Right atrium auricular region (tissue), 2 donors: ENCODE results near the gene STK10. TPM values are rescaled to one million over a fixed set of nuclear protein-coding genes. Genes with fewer than 3 reads are reported as not detected.

Source experiments
- DNase-seq: peaks from one replicate; pipeline ENCODE4 v3.0.0-alpha.2; 2019; ENCODE audit warnings: low spot score
- H3K27ac ChIP-seq, 2 donors: fragments of 200-600 bp; sonication (generic); 1 replicate in 1 of 2; 2 replicates in 1 of 2; pipeline ENCODE4 v1.5.1; 2016 to 2019
- H3K27me3 ChIP-seq, 2 donors: fragments of 200-600 bp; sonication (generic); one replicate each; pipeline versions ENCODE4 v1.5.1 to v1.6.0; 2017 to 2019
- H3K36me3 ChIP-seq: fragments of 200-600 bp; sonication (generic); one replicate; pipeline ENCODE4 v1.5.1; 2016
- H3K4me1 ChIP-seq, 2 donors: fragments of 200-600 bp; sonication (generic); one replicate each; pipeline versions ENCODE4 v1.5.1 to v1.6.0; 2017 to 2019
- H3K4me3 ChIP-seq, 2 donors: fragments of 200-600 bp; sonication (generic); 1 replicate in 1 of 2; 2 replicates in 1 of 2; pipeline ENCODE4 v1.5.1; 2017 to 2019; ENCODE audit warnings: mild to moderate bottlenecking in 1 of 2, moderate library complexity in 1 of 2
- H3K9me3 ChIP-seq, 2 donors: fragments of 200-600 bp; sonication (generic); one replicate each; pipeline ENCODE4 v1.5.1; 2019
- total RNA-seq, 2 donors: library from RNA; depleted of rRNA; stranded (reverse); fragments of >200 nt; gene quantifications; one replicate each; pipeline ENCODE4 v1.1.0, GENCODE V29; 2016
- TF ChIP-seq, protein P1 (sequence below), 2 donors: fragments of 200-600 bp; sonication (generic); IDR thresholded peaks; one replicate each; pipeline ENCODE4 v1.5.1; 2019; ENCODE audit warnings: antibody characterized with exemption in 2 of 2

Gene STK10
- total RNA-seq, 2 donors from 2014 or later = 6.9 to 10.8 TPM

DNA sequence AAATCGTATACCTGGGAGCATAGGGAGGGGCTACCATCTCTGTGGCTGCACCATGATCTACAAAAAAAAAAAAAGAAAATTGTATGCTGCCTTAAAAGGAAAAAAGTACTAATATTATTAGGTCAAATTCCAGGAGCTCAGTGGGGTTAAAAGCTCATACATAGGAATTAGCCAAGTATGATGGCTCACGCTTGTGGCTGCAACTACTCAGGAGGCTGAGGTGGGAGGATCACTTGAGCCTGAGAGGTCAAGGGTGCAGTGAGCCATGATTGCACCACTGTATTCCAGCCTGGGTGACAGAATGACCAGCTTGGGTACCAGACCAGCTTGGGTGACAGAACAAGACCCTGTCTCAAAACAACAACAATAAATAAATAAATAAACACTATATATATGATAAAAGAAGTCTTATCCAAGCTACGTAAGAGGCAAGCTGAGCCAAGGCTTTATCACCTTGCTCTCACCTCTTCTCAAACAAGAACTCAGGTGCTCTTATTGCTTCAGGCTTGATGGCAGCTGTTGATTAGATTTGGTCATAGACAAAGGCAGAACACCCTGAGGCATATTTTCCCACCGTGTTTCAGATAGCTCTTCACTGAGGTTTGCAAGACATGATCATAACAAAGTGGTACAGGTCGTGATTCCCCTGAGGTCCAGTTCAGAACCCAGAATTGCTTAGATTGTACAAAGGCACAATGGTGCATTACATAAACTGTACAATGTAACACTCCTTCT, 178.3 kb downstream of the STK10 start:
- Histone ChIP-seq H3K4me1 (peaks cover 0 to 19% of the 10 kb centered on the region in 2 donors), H3K36me3 (no peaks in the 10 kb centered on the region), H3K9me3 (no peaks in the 10 kb centered on the region), H3K27ac (no peak overlapping the region), H3K27me3 (no peaks in the 10 kb centered on the region), H3K4me3 (no peak overlapping the region)
- TF ChIP-seq, protein P1, sequence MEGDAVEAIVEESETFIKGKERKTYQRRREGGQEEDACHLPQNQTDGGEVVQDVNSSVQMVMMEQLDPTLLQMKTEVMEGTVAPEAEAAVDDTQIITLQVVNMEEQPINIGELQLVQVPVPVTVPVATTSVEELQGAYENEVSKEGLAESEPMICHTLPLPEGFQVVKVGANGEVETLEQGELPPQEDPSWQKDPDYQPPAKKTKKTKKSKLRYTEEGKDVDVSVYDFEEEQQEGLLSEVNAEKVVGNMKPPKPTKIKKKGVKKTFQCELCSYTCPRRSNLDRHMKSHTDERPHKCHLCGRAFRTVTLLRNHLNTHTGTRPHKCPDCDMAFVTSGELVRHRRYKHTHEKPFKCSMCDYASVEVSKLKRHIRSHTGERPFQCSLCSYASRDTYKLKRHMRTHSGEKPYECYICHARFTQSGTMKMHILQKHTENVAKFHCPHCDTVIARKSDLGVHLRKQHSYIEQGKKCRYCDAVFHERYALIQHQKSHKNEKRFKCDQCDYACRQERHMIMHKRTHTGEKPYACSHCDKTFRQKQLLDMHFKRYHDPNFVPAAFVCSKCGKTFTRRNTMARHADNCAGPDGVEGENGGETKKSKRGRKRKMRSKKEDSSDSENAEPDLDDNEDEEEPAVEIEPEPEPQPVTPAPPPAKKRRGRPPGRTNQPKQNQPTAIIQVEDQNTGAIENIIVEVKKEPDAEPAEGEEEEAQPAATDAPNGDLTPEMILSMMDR (IDR thresholded peaks at IDR 0.05) = no peak
- no peak for DNase-seq

DNA sequence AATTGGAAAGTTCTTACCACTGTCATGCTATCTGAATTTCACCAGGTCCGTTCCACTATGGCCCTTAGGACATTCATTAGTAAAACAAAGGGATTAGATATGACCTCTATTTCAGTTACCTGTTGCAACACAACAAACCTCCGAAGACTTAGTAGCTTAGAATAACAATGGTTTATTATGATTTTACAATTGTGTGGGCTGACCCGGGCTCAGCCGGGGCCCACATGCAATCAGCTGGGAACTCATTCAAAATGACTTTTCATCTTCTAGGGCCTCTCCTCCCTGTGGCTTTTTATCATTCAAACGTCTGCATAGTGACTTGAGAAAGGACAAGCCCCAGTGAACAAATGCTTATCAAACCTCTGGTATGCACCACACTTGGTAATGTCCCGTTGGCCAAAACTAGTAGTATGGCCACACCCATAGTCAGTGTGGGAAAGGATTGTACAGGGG, 179.3 kb downstream of the STK10 start:
- no peaks in the 10 kb centered on the region for H3K9me3 ChIP-seq
- no peaks in the 10 kb centered on the region for H3K36me3 ChIP-seq
- H3K27me3 ChIP-seq = no peaks in the 10 kb centered on the region
- H3K27ac ChIP-seq = no peak overlapping the region
- no peak overlapping the region for H3K4me3 ChIP-seq
- peaks cover 0 to 29% of the 10 kb centered on the region in 2 donors for H3K4me1 ChIP-seq
- DNase-seq = no peak
- TF ChIP-seq, protein P1 (IDR thresholded peaks at IDR 0.05) = no peak

DNA sequence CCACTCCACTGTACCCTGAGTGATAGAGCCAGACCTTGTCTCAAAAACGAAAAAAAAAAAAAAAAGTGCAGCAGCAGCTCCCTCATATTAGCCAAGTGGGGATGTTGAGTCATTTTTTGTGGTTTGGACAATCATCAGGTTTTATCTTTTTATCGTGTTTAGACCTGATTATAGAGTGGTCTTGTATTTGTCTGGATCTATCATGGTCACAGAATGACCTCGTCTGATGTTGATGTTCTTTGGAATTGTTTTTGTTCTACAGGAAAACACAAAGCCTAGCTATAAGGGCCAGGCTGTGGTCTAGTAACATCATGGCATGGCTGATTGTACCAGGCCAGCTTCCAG, 179.9 kb downstream of the STK10 start:
- peaks cover 0 to 35% of the 10 kb centered on the region in 2 donors for H3K4me1 ChIP-seq
- H3K36me3 ChIP-seq = no peaks in the 10 kb centered on the region
- TF ChIP-seq, protein P1 (IDR thresholded peaks at IDR 0.05) = no peak
- H3K27me3 ChIP-seq = no peaks in the 10 kb centered on the region
- H3K9me3 ChIP-seq = no peaks in the 10 kb centered on the region
- DNase-seq = no peak
- no peak overlapping the region for H3K27ac ChIP-seq
- no peak overlapping the region for H3K4me3 ChIP-seq

DNA sequence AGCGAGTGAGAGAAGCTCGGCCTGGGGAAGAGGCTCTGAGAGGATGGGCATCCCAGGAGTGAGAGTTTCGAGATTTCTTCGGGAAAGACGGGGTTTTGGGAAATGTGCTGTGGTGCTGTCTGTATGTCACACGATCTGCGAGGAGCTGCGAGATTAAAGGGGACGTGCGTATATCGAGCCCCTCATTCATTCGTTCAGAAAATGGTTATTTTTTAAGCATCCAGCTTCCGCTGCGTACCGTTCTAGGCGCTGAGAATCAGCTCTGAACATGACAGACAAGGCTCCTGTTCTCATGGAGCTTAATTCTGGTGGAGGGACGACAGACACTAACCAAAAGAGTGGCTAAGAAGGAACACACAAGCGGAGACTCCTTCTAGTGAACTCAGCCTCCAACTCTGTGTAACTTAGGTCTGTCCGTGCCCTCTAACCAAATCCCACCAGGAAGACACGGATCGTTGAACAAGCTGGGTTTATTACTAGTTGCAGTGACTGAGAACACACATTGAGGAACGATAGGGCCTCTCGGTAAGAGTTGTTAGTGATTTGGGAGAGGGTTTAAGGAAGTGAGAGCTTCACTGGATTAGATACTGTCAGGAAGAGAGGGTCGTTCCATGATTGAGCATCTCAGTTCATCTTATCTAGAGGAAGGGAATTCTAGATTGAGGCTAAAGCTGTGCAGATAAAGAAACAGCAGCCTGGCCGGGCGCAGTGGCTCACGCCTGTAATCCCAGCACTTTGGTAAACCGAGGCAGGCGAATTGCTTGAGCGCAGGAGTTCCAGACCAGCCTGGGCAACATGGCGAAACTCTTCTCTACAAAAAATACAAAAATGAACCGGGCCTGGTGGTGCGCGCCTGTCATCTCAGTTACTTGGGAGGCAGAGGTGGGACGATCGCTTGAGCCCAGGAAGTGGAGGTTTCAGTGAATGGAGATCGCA, 180.6 kb downstream of the STK10 start:
- TF ChIP-seq, protein P1 (IDR thresholded peaks at IDR 0.05) = no peak
- no peaks in the 10 kb centered on the region for H3K9me3 ChIP-seq
- H3K36me3 ChIP-seq = no peaks in the 10 kb centered on the region
- H3K27me3 ChIP-seq = no peaks in the 10 kb centered on the region
- H3K4me1 ChIP-seq = peaks cover 0 to 40% of the 10 kb centered on the region in 2 donors
- peak overlapping the region; percentile 80 to 84 for H3K4me3 ChIP-seq
- no peak for DNase-seq
- peak overlapping the region; percentile 96 to 97 for H3K27ac ChIP-seq

DNA sequence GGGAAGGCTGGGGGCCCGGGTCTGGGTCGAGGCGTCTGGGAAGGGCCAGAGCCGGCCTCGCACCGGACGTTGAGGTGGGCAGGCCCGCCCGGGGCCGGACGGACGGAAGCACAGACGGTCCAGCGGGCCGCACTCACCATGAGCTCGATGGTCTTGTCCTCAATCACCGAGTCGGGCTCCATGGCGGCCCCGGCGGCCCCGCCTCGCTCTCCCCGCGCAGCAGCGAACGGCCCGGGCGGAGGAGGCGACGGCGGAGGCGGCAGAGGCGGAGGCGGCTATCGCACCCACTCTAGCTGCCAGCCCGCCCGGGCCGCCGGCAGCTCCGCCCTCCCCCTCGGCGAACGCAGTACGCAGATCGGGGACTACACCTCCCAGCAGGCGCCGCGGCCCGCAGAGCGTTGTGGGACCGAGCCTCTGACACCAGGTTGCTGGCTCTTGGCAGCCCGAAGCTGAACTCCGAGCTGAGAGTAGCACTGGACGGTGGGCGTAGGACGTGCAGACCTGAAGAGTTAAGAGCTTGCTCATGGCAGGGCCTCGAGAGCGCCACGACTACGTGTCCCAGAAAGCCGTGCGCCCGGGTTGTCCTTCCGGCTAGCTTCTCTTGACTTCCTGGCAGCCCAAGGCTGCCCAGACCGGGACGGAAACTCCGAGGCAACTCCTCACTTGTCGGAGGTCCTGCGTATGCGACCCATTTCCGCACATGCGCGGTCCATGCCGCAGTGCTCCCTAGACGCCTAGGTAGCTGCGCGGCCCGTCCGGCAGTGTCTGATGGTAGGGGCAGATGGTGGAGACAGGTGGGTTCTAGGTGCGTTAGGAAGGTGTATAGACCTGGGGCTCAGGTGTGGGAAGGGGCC, 181.5 kb downstream of the STK10 start, which contains the start of gene FBXW11:
Gene FBXW11, minus strand, starts transcription at position 318 of the 854 bp plus-strand sequence. Its CDS starts 136 bp downstream, at position 182.
- peak within 1 kb of the TSS; percentile 80 to 84 for H3K4me3 ChIP-seq
- no peaks in the 10 kb centered on the region for H3K36me3 ChIP-seq
- H3K4me1 ChIP-seq = peaks cover 0 to 49% of the 10 kb centered on the region in 2 donors
- TF ChIP-seq, protein P1 (IDR thresholded peaks at IDR 0.05) = no peak
- no peaks in the 10 kb centered on the region for H3K9me3 ChIP-seq
- no peaks in the 10 kb centered on the region for H3K27me3 ChIP-seq
- H3K27ac ChIP-seq = peak within 1 kb of the TSS; percentile 96 to 97
- peak; percentile 96 for DNase-seq
